H1 (cell line): Measurements from ENCODE around the gene KCNK3.

ENCODE experiments used
- ATF2 ChIP-seq: IDR thresholded peaks from 2 replicates; pipeline ENCODE4 v1.6.1; 2012; ENCODE audit warnings: low read length, inconsistent platforms
- CBX8 ChIP-seq: fragments of 300-800, 300-1000 bp; sonication (generic); IDR thresholded peaks from 2 replicates; pipeline ENCODE4 v1.7.1; 2016; ENCODE audit warnings: low read depth, low read length, borderline replicate concordance
- CEBPB ChIP-seq: IDR thresholded peaks from 2 replicates; pipeline ENCODE4 v1.6.1; 2012; ENCODE audit warnings: low read depth, low read length
- CHD2 ChIP-seq: IDR thresholded peaks from 2 replicates; pipeline ENCODE4 v1.6.1; 2012; ENCODE audit warnings: low read length, improper control_type of control experiment
- CREB1 ChIP-seq: IDR thresholded peaks from 2 replicates; pipeline ENCODE4 v1.6.1; 2012; ENCODE audit warnings: inconsistent platforms
- CTCF ChIP-seq, 3 experiments: IDR thresholded peaks; 1 replicate in 2 of 3; 2 replicates in 1 of 3; pipeline versions ENCODE4 v1.5.1 to v1.6.1; 2011; ENCODE audit warnings: low read length in 3 of 3, mild to moderate bottlenecking in 3 of 3, inconsistent platforms in 2 of 3, low read depth in 1 of 3, moderate library complexity in 1 of 3; ENCODE audit not compliant: insufficient read depth in 1 of 3; ENCODE audit errors: control extremely low read depth in 1 of 3
- JUND ChIP-seq: IDR thresholded peaks from 2 replicates; pipeline ENCODE4 v1.6.1; 2011; ENCODE audit warnings: mild to moderate bottlenecking, improper control_type of control experiment, low read length
- POLR2A ChIP-seq, 2 experiments: IDR thresholded peaks; 1 replicate in 1 of 2; 2 replicates in 1 of 2; pipeline ENCODE4 v1.6.1; 2011; ENCODE audit warnings: low read depth in 2 of 2, low read length in 2 of 2, mild to moderate bottlenecking in 2 of 2; ENCODE audit errors: control extremely low read depth in 1 of 2
- POLR2AphosphoS5 ChIP-seq: IDR thresholded peaks from 2 replicates; pipeline ENCODE4 v1.6.1; 2011; ENCODE audit warnings: low read depth, low read length
- SRF ChIP-seq: IDR thresholded peaks from 2 replicates; pipeline ENCODE4 v1.6.1; 2011; ENCODE audit warnings: mild to moderate bottlenecking, low read depth, low read length, moderate library complexity
- TAF1 ChIP-seq: IDR thresholded peaks from 2 replicates; pipeline ENCODE4 v1.6.1; 2011; ENCODE audit warnings: mild to moderate bottlenecking, low read depth, low read length
- ZNF274 ChIP-seq: IDR thresholded peaks from 2 replicates; pipeline ENCODE4 v1.7.0; 2012; ENCODE audit warnings: low read length, borderline replicate concordance; ENCODE audit errors: extremely low read depth

GRCh38 chr2:26752656-26753055 is 60.1 kb downstream of the KCNK3 start:
- TF ChIP-seq CEBPB (no peak), JUND (no peak), CREB1 (no peak), CTCF (IDR thresholded peaks at IDR 0.05; ENCODE audit: control extremely low read depth in 1 of 3, insufficient read depth in 1 of 3, low read depth in 1 of 3, low read length in 3 of 3) (no peak), SRF (no peak), CHD2 (no peak), POLR2AphosphoS5 (no peak), ZNF274 (no peak), POLR2A (IDR thresholded peaks at IDR 0.05; ENCODE audit: control extremely low read depth in 1 of 2, low read depth in 2 of 2, low read length in 2 of 2) (no peak), ATF2 (no peak), TAF1 (no peak), CBX8 (no peak)
